ENCODE measurements around the gene MAP3K10.

DNA sequence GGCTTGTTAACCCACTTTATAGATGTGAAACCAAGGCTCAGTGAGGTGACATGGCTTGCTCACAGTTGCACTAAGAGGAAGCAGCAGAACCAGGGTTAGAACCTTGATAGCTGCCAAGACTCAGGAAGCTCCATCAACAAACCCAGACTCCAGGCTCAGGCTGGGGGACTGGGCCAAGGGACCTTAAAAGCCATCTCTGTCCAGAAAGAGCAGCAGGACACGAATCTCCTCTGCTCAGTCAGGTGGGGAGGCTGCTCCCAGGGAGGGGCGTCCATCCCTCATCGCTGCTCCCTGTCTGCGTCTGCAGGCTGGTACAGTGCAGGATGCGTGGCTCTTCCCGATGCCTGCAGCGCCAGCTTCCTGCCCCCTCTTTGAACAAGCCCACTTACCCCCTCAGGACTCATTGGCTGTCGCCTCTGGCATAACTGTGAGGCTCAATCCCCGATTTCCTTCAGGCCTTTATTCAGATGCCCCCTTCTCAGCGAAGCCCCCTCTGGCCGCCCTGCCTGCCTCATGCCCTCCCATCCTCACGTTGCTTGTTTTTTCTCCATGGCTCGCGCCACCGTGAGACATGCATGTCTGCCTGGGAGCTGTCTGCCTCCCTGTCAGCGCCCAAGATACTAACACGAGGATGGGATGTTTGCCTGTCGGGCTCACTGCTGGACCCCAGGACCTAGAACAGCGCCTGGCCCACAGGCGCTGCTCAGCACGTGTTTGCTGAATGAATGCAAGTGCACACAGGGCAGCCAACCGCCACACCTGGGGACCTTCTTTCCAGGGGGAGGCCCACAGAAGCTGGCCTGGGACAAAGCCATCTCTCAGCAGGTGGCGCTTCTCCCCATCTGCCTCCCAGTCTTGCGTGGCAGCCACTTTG, 72.5 kb downstream of the MAP3K10 start:
- TF ChIP-seq, protein P1, sequence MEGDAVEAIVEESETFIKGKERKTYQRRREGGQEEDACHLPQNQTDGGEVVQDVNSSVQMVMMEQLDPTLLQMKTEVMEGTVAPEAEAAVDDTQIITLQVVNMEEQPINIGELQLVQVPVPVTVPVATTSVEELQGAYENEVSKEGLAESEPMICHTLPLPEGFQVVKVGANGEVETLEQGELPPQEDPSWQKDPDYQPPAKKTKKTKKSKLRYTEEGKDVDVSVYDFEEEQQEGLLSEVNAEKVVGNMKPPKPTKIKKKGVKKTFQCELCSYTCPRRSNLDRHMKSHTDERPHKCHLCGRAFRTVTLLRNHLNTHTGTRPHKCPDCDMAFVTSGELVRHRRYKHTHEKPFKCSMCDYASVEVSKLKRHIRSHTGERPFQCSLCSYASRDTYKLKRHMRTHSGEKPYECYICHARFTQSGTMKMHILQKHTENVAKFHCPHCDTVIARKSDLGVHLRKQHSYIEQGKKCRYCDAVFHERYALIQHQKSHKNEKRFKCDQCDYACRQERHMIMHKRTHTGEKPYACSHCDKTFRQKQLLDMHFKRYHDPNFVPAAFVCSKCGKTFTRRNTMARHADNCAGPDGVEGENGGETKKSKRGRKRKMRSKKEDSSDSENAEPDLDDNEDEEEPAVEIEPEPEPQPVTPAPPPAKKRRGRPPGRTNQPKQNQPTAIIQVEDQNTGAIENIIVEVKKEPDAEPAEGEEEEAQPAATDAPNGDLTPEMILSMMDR (IDR thresholded peaks at IDR 0.05), result no peak
- TF ChIP-seq EZH2 (IDR thresholded peaks at IDR 0.05), result no peak
